H9 (cell line): Measurements from ENCODE around the gene SF3B3. TPM values are rescaled to one million over a fixed set of nuclear protein-coding genes. Genes with fewer than 3 reads are reported as not detected.

Experiments used
- DNase-seq: peaks from one replicate; pipeline ENCODE4 v3.0.0-alpha.2; 2017
- H2AFZ ChIP-seq: one replicate; pipeline ENCODE4 v1.6.1; 2013; ENCODE audit warnings: mild to moderate bottlenecking, low read length, control low read depth, moderate library complexity
- H2AK5ac ChIP-seq: 2 replicates; pipeline ENCODE4 v1.6.1; 2013; ENCODE audit warnings: low read length, control low read depth, mixed read lengths; ENCODE audit not compliant: insufficient read length
- H2BK120ac ChIP-seq: one replicate; pipeline ENCODE4 v1.6.1; 2013; ENCODE audit warnings: low read depth, mild to moderate bottlenecking, low read length, control low read depth, inconsistent platforms; ENCODE audit not compliant: poor library complexity, severe bottlenecking
- H2BK12ac ChIP-seq: 2 replicates; pipeline ENCODE4 v1.6.1; 2013; ENCODE audit warnings: low read length, control low read depth, mixed read lengths, low read depth; ENCODE audit not compliant: insufficient read length
- H2BK15ac ChIP-seq: 2 replicates; pipeline ENCODE4 v1.6.1; 2013; ENCODE audit warnings: low read depth, low read length, control low read depth
- H2BK20ac ChIP-seq: one replicate; pipeline ENCODE4 v1.6.1; 2013; ENCODE audit warnings: low read depth, mild to moderate bottlenecking, low read length, control low read depth, inconsistent platforms; ENCODE audit not compliant: poor library complexity, severe bottlenecking
- H2BK5ac ChIP-seq: 2 replicates; pipeline ENCODE4 v1.6.1; 2013; ENCODE audit warnings: low read length, control low read depth, mixed read lengths; ENCODE audit not compliant: insufficient read length
- H3K14ac ChIP-seq: 2 replicates; pipeline ENCODE4 v1.6.1; 2013; ENCODE audit warnings: low read length, control low read depth; ENCODE audit not compliant: insufficient read depth
- H3K18ac ChIP-seq: 2 replicates; pipeline ENCODE4 v1.6.1; 2013; ENCODE audit warnings: low read depth, mild to moderate bottlenecking, mixed read lengths, low read length, control low read depth; ENCODE audit not compliant: insufficient read length
- H3K23ac ChIP-seq: 2 replicates; pipeline ENCODE4 v1.6.1; 2013; ENCODE audit warnings: low read length, control low read depth, mixed read lengths, low read depth; ENCODE audit not compliant: insufficient read length
- H3K23me2 ChIP-seq: 2 replicates; pipeline ENCODE4 v1.6.1; 2013; ENCODE audit warnings: low read depth, mild to moderate bottlenecking, mixed read lengths, low read length, control low read depth; ENCODE audit not compliant: insufficient read length, poor library complexity, severe bottlenecking
- H3K27ac ChIP-seq: 2 replicates; pipeline ENCODE4 v1.5.1; 2013; ENCODE audit warnings: low read length, control low read depth, mixed read lengths, low read depth; ENCODE audit not compliant: insufficient read length
- H3K27me3 ChIP-seq: 2 replicates; pipeline ENCODE4 v1.6.1; 2013; ENCODE audit warnings: low read length, control low read depth, inconsistent platforms; ENCODE audit not compliant: insufficient read depth
- H3K4ac ChIP-seq: 2 replicates; pipeline ENCODE4 v1.6.1; 2013; ENCODE audit warnings: low read depth, mild to moderate bottlenecking, control low read depth, inconsistent platforms, low read length, moderate library complexity
- H3K4me1 ChIP-seq: 2 replicates; pipeline ENCODE4 v1.6.1; 2013; ENCODE audit warnings: low read length, control low read depth, inconsistent platforms; ENCODE audit not compliant: insufficient read depth
- H3K4me2 ChIP-seq: 2 replicates; pipeline ENCODE4 v1.6.1; 2013; ENCODE audit warnings: low read length, control low read depth, mixed read lengths; ENCODE audit not compliant: insufficient read length, insufficient read depth
- H3K56ac ChIP-seq: 2 replicates; pipeline ENCODE4 v1.6.1; 2013; ENCODE audit warnings: low read depth, mild to moderate bottlenecking, mixed read lengths, low read length, control low read depth; ENCODE audit not compliant: insufficient read length
- H3K79me1 ChIP-seq: 2 replicates; pipeline ENCODE4 v1.6.1; 2013; ENCODE audit warnings: low read depth, mild to moderate bottlenecking, moderate library complexity, low read length, control low read depth, inconsistent platforms; ENCODE audit not compliant: insufficient read depth, poor library complexity, severe bottlenecking
- H3K79me2 ChIP-seq: 2 replicates; pipeline ENCODE4 v1.6.1; 2013; ENCODE audit warnings: low read length, control low read depth, inconsistent platforms; ENCODE audit not compliant: insufficient read depth
- H3K9ac ChIP-seq: 2 replicates; pipeline ENCODE4 v1.6.1; 2013; ENCODE audit warnings: low read length, control low read depth, mixed read lengths; ENCODE audit not compliant: insufficient read length; ENCODE audit errors: extremely low read depth
- H3K9me3 ChIP-seq: one replicate; pipeline ENCODE4 v1.6.1; 2013; ENCODE audit warnings: low read depth, low read length, inconsistent platforms; ENCODE audit not compliant: control insufficient read depth
- H3T11ph ChIP-seq: one replicate; pipeline ENCODE4 v1.6.1; 2013; ENCODE audit warnings: mild to moderate bottlenecking, low read length, control low read depth, inconsistent platforms
- H4K20me1 ChIP-seq: one replicate; pipeline ENCODE4 v1.6.1; 2013; ENCODE audit not compliant: control insufficient read depth, insufficient read length, insufficient read depth
- H4K5ac ChIP-seq: 2 replicates; pipeline ENCODE4 v1.6.1; 2013; ENCODE audit warnings: low read depth, mild to moderate bottlenecking, mixed read lengths, low read length, control low read depth; ENCODE audit not compliant: insufficient read length
- H4K8ac ChIP-seq: replicated peaks from 2 replicates; pipeline ENCODE4 v1.6.1; 2013; ENCODE audit warnings: low read length, control low read depth, mixed read lengths, low read depth; ENCODE audit not compliant: insufficient read length
- H4K91ac ChIP-seq: 2 replicates; pipeline ENCODE4 v1.6.1; 2013; ENCODE audit warnings: low read depth, mild to moderate bottlenecking, moderate library complexity, mixed read lengths, low read length, control low read depth; ENCODE audit not compliant: insufficient read length
- H3K27ac Mint-ChIP-seq, 3 experiments: 2 replicates in 2 of 3; 3 replicates in 1 of 3; pipeline ENCODE4 v1.8.0; 2020 to 2021; ENCODE audit warnings: mixed read lengths in 3 of 3, mild to moderate bottlenecking in 1 of 3, moderate library complexity in 1 of 3
- H3K27me3 Mint-ChIP-seq: 2 replicates; pipeline ENCODE4 v1.8.0; 2021; ENCODE audit warnings: low read depth, mild to moderate bottlenecking, moderate library complexity, mixed read lengths
- H3K36me3 Mint-ChIP-seq, 3 experiments: 2 replicates in 2 of 3; 3 replicates in 1 of 3; pipeline ENCODE4 v1.8.0; 2020 to 2021; ENCODE audit warnings: low read depth in 3 of 3, mixed read lengths in 3 of 3; ENCODE audit not compliant: insufficient read depth in 1 of 3
- H3K4me1 Mint-ChIP-seq, 2 experiments: 2 replicates each; pipeline ENCODE4 v1.8.0; 2020; ENCODE audit warnings: mixed read lengths in 2 of 2
- H3K4me3 Mint-ChIP-seq, 2 experiments: 2 replicates in 1 of 2; 3 replicates in 1 of 2; pipeline ENCODE4 v1.8.0; 2020 to 2021; ENCODE audit warnings: mild to moderate bottlenecking in 2 of 2, mixed read lengths in 2 of 2, moderate library complexity in 1 of 2
- H3K9me3 Mint-ChIP-seq, 2 experiments: 2 replicates in 1 of 2; 3 replicates in 1 of 2; pipeline ENCODE4 v1.8.0; 2020; ENCODE audit warnings: mild to moderate bottlenecking in 2 of 2, mixed read lengths in 2 of 2, moderate library complexity in 1 of 2
- CTCF ChIP-seq: fragments of 200-600 bp; sonication (generic); conservative IDR thresholded peaks from 3 replicates; pipeline ENCODE4 v1.8.0; 2021; ENCODE audit warnings: antibody characterized with exemption, mild to moderate bottlenecking
- WGBS: extraction: QIAGEN DNeasy Blood & Tissue Kit; methylation state at CpG from one replicate; pipeline ENCODE4 v1.1.7; 2013; ENCODE audit warnings: missing lambda C conversion rate, low lambda C conversion rate, mixed read lengths; ENCODE audit not compliant: insufficient read length; ENCODE audit errors: extremely low coverage; 5-methylcytosine and 5-hydroxymethylcytosine counted together
- total RNA-seq: library from RNA; stranded (reverse); gene quantifications from 2 replicates; pipeline ENCODE4 v1.2.1, GENCODE V29; 2021

The SF3B3 gene
- total RNA-seq, 1 experiment from 2014 or later, result 493 TPM

- no peak overlapping the region for H3K4ac ChIP-seq
- peaks cover 13 to 63% (median 55%) of the 10 kb centered on the region in 3 experiments; a peak in 6 of 7 replicates for H3K36me3 Mint-ChIP-seq
- no peaks in the 10 kb centered on the region for H4K20me1 ChIP-seq
- H3K27me3 Mint-ChIP-seq, result no peaks in the 10 kb centered on the region
- H3K9me3 Mint-ChIP-seq, result no peaks in the 10 kb centered on the region
- H2BK15ac ChIP-seq, result no peak overlapping the region
- no peaks in the 10 kb centered on the region for H3K4me1 Mint-ChIP-seq
- H4K8ac ChIP-seq, result no peak overlapping the region
- H2AFZ ChIP-seq, result no peak overlapping the region
- H3K9ac ChIP-seq, result no peak overlapping the region
- no peak overlapping the region for H3K14ac ChIP-seq
- TF ChIP-seq CTCF, result no peak
- no peak overlapping the region for H2AK5ac ChIP-seq
- no peak overlapping the region for H3K23ac ChIP-seq
- no peak overlapping the region for H2BK12ac ChIP-seq
- H3K27ac ChIP-seq, result no peak overlapping the region
- no peak overlapping the region for H2BK20ac ChIP-seq
- 0 out of 7 replicates have a peak overlapping the region, but pooled peaks of 1 of the 3 experiments have one; percentile 41 for H3K27ac Mint-ChIP-seq
- H3K4me1 ChIP-seq, result no peaks in the 10 kb centered on the region
- H4K91ac ChIP-seq, result no peak overlapping the region
- H2BK5ac ChIP-seq, result no peak overlapping the region
- no peak overlapping the region for H3K56ac ChIP-seq
- WGBS, result no CpG with 5 or more reads among the region's 3 CpGs
- no peak overlapping the region for H2BK120ac ChIP-seq
- DNase-seq, result no peak
- H3K4me3 Mint-ChIP-seq, result no peak overlapping the region
- no peaks in the 10 kb centered on the region for H3K23me2 ChIP-seq
- H4K5ac ChIP-seq, result no peak overlapping the region
- H3K27me3 ChIP-seq, result no peaks in the 10 kb centered on the region
- no peaks in the 10 kb centered on the region for H3K79me2 ChIP-seq
- no peak overlapping the region for H3T11ph ChIP-seq
- H3K9me3 ChIP-seq, result no peaks in the 10 kb centered on the region
- H3K79me1 ChIP-seq, result no peaks in the 10 kb centered on the region
- H3K4me2 ChIP-seq, result no peak overlapping the region
- no peak overlapping the region for H3K18ac ChIP-seq
Observed at GRCh38 chr16:70510216-70510615, 13.4 kb upstream of the SF3B3 start.
